Measurements from ENCODE around the gene SLTM. TPM values are rescaled to one million over a fixed set of nuclear protein-coding genes. Genes with fewer than 3 reads are reported as not detected.
A peak's percentile ranks its signal among the peaks of the same experiment; 100 is the strongest.
"Not testable (repeated sequence)": the region's sequence is repeated elsewhere in the genome, so short reads cannot be mapped to it uniquely, and the experiment has no call there.

The SLTM gene
- total RNA-seq, 1 donor from 2014 or later: 151 TPM

DNA sequence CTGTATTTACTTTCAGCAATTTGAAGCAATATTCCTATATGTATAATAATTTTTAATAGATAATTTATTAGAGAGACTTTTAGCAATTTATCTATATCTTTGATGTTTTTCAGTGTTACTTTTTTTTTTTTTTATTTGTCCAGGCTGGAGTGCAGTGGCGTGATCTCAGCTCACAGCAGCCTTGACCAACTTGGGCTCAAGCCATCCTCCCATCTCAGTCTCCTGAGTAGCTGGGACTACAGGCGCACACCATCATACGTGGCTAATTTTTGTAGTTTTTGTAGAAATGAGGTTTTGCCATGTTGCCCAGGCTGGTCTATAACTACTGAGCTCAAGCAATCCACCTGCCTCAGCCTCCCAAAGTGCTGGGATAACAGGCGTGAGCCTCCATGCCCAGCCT, 25.3 kb upstream of the SLTM start:
- H3K27me3 Mint-ChIP-seq: no peaks in the 10 kb centered on the region
- no peaks in the 10 kb centered on the region for H3K4me1 Mint-ChIP-seq (ENCODE audit: low read depth)
- DNase-seq (ENCODE audit: low spot score, unreplicated experiment): no peak
- TF ChIP-seq, protein P1, sequence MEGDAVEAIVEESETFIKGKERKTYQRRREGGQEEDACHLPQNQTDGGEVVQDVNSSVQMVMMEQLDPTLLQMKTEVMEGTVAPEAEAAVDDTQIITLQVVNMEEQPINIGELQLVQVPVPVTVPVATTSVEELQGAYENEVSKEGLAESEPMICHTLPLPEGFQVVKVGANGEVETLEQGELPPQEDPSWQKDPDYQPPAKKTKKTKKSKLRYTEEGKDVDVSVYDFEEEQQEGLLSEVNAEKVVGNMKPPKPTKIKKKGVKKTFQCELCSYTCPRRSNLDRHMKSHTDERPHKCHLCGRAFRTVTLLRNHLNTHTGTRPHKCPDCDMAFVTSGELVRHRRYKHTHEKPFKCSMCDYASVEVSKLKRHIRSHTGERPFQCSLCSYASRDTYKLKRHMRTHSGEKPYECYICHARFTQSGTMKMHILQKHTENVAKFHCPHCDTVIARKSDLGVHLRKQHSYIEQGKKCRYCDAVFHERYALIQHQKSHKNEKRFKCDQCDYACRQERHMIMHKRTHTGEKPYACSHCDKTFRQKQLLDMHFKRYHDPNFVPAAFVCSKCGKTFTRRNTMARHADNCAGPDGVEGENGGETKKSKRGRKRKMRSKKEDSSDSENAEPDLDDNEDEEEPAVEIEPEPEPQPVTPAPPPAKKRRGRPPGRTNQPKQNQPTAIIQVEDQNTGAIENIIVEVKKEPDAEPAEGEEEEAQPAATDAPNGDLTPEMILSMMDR (IDR thresholded peaks at IDR 0.05; ENCODE audit: unreplicated experiment): no peak
- H3K9me3 Mint-ChIP-seq (ENCODE audit: low read depth): no peaks in the 10 kb centered on the region
- no peak overlapping the region for H3K4me3 Mint-ChIP-seq (ENCODE audit: low read depth)
- no peak overlapping the region for H3K27ac Mint-ChIP-seq
- H3K36me3 Mint-ChIP-seq (ENCODE audit: insufficient read depth): no peaks in the 10 kb centered on the region

DNA sequence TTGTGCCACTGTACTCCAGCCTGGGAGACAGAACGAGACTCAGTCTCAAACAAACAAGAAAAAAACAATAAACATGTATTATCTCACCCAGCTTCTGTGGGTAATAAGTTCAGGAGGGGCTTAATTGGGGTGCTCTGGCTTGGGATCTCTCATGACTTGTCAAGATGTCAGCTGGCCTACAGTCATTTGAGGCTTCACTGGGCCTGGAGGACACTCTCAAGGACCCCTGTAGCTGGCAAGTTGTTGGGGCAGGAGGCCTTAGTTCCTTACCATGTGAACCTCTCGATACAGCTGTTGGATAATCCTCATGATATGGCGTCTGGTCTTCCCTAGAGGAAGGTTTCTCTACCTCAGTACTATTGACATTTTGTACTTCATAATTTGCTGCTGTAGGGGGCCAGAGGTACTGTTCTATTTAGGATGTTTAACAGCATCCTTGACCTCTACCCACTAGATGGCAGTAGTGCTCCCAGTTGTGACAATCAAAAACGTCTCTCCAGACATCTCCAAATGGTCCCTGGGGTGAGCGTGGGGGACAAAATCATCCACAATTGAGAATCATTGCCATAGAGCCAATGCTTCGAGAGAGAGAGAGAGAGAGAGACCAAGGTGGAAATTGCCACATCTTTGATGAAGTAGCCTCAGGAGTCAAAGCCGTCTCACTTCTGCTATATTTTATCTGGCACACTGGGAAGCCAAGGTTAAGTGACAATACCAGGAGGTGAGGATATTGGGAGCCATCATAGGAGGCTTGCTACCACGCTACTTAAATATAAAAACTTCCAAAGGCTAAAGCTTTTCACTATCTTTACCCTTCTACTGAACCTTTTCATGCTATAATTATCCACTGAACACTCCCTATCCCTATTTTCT, 23.9 kb upstream of the SLTM start:
- TF ChIP-seq, protein P1 (IDR thresholded peaks at IDR 0.05; ENCODE audit: unreplicated experiment): peak; percentile 75
- Mint-ChIP-seq H3K9me3 (ENCODE audit: low read depth) (no peaks in the 10 kb centered on the region), H3K27me3 (no peaks in the 10 kb centered on the region), H3K36me3 (ENCODE audit: insufficient read depth) (no peaks in the 10 kb centered on the region), H3K27ac (no peak overlapping the region), H3K4me3 (ENCODE audit: low read depth) (no peak overlapping the region), H3K4me1 (ENCODE audit: low read depth) (peaks cover 3% of the 10 kb centered on the region)
- DNase-seq (ENCODE audit: low spot score, unreplicated experiment): peak; percentile 19

DNA sequence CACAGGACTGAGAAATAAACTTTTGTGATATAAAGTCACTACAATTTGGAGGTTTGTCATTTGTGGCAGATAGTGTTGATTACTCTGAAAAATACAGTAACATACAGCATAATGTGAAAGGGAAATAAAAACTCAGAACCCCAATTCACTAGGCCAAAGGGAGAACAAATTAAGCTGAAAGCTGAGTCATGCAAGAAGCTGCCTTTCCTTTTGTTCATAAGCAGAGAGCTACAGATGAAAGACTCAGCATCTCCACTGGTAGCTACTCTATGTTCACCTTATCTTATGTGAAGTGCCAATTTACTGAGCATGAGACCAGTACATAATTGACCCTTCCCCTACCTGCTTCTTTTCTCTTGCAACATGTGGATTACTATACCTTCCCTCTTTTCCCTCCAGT, 19.3 kb upstream of the SLTM start:
- DNase-seq (ENCODE audit: low spot score, unreplicated experiment): no peak
- no peaks in the 10 kb centered on the region for H3K9me3 Mint-ChIP-seq (ENCODE audit: low read depth)
- peaks cover 5% of the 10 kb centered on the region for H3K27me3 Mint-ChIP-seq
- no peak overlapping the region for H3K4me3 Mint-ChIP-seq (ENCODE audit: low read depth)
- H3K27ac Mint-ChIP-seq: no peak overlapping the region
- TF ChIP-seq, protein P1 (IDR thresholded peaks at IDR 0.05; ENCODE audit: unreplicated experiment): no peak
- peaks cover 5% of the 10 kb centered on the region for H3K4me1 Mint-ChIP-seq (ENCODE audit: low read depth)
- no peaks in the 10 kb centered on the region for H3K36me3 Mint-ChIP-seq (ENCODE audit: insufficient read depth)

DNA sequence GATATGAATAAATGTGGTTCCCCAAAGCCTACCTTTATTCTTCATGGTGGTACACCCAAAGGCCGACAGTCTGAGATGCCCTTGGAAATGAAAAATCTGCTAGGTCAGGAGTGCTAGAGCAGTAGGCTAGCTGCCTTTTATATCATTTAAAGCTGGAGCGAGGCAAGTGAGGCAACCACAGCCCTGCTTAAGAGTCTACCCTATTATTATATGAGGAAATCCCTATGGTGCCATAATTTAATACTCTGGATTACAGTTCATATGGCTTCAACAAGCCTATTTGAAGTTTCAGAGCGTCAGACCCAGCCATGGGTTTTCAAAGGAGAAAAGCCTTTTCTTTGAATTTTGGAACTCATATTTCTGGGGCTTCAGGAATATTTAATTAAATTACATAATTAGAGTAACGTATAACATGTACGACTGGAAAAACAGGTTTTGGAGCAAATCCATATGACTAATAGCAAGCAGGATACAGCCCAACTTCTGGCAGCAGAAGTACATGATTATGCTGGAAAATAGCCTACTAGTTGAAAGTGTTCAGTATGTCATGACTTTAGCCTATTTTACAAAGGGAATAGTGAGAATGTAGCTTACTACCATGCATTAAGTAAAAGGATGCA, 18.0 kb upstream of the SLTM start:
- TF ChIP-seq, protein P1 (IDR thresholded peaks at IDR 0.05; ENCODE audit: unreplicated experiment): no peak
- H3K9me3 Mint-ChIP-seq (ENCODE audit: low read depth): no peaks in the 10 kb centered on the region
- no peak overlapping the region for H3K27ac Mint-ChIP-seq
- no peaks in the 10 kb centered on the region for H3K36me3 Mint-ChIP-seq (ENCODE audit: insufficient read depth)
- DNase-seq (ENCODE audit: low spot score, unreplicated experiment): no peak
- H3K4me3 Mint-ChIP-seq (ENCODE audit: low read depth): no peak overlapping the region
- peaks cover 5% of the 10 kb centered on the region for H3K4me1 Mint-ChIP-seq (ENCODE audit: low read depth)
- peaks cover 5% of the 10 kb centered on the region for H3K27me3 Mint-ChIP-seq

DNA sequence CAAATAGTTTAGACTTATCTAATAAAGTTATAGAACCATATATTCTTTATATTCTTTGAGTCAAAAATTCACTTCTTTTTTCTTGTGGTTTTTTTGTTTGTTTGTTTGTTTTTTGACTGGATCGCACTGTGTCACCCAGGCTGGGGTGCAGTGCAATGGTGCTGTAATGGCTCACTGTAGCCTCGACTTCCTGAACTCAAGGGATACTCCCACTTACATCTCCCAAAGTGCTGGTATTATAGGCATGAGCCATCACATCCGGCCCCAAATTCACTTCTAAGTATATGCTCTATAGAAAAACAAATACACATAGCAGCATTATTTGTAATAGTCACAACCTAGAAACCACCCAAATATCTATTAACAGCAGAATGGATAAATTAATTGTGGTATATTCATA, 13.7 kb upstream of the SLTM start:
- H3K4me3 Mint-ChIP-seq (ENCODE audit: low read depth): no peak overlapping the region
- no peaks in the 10 kb centered on the region for H3K36me3 Mint-ChIP-seq (ENCODE audit: insufficient read depth)
- TF ChIP-seq, protein P1 (IDR thresholded peaks at IDR 0.05; ENCODE audit: unreplicated experiment): no peak
- H3K27me3 Mint-ChIP-seq: peaks cover 5% of the 10 kb centered on the region
- no peaks in the 10 kb centered on the region for H3K9me3 Mint-ChIP-seq (ENCODE audit: low read depth)
- no peak for DNase-seq (ENCODE audit: low spot score, unreplicated experiment)
- H3K27ac Mint-ChIP-seq: no peak overlapping the region
- peaks cover 1% of the 10 kb centered on the region for H3K4me1 Mint-ChIP-seq (ENCODE audit: low read depth)

DNA sequence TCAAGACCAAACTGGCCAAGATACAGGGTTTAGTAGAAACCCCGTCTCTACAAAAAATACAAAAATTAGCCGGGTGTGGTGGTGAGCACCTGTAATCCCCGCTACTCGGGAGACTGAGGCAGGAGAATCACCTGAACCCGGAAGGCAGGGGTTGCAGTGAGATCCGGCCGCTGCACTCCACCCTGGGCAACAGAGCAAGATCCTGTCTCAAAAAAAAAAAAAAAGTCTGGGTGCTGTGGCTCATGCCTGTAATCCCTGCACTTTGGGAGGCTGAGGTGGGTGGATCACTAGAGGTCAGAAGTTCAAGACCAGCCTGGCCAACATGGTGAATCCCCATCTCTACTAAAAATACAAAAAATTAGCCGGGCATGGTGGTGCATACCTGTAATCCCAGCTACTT, 1.5 kb upstream of the SLTM start:
- H3K36me3 Mint-ChIP-seq (ENCODE audit: insufficient read depth); DNase-seq (ENCODE audit: low spot score, unreplicated experiment); H3K27me3 Mint-ChIP-seq; H3K9me3 Mint-ChIP-seq (ENCODE audit: low read depth): not testable (repeated sequence)
- H3K27ac Mint-ChIP-seq: peak overlapping the region; percentile 99
- H3K4me3 Mint-ChIP-seq (ENCODE audit: low read depth): peak overlapping the region; percentile 94
- peaks cover 13% of the 10 kb centered on the region for H3K4me1 Mint-ChIP-seq (ENCODE audit: low read depth)
